Gastrocnemius medialis (tissue), 4 donors: ENCODE results near the gene CCDC154. TPM values are rescaled to one million over a fixed set of nuclear protein-coding genes. Genes with fewer than 3 reads are reported as not detected.

ENCODE experiments used
- ATAC-seq, 2 donors: fragments of 150-250 bp; one replicate each; pipeline ENCODE4 v1.9.1; 2016
- DNase-seq, 2 donors: peaks; one replicate each; pipeline ENCODE4 v3.0.0-alpha.2; 2019
- H3K27ac ChIP-seq, 4 donors: fragments of 200-600 bp; sonication (generic); 1 replicate in 1 of 4; 2 replicates in 3 of 4; pipeline ENCODE4 v1.5.1; 2016 to 2018; ENCODE audit warnings: mild to moderate bottlenecking in 2 of 4, moderate library complexity in 1 of 4
- H3K27me3 ChIP-seq, 3 donors: fragments of 200-600 bp; sonication (generic) in 2 of 3; 1 replicate in 1 of 3; 2 replicates in 2 of 3; pipeline versions ENCODE4 v1.5.1 to v1.6.0; 2016 to 2019; ENCODE audit warnings: mild to moderate bottlenecking in 1 of 3, moderate library complexity in 1 of 3
- H3K36me3 ChIP-seq, 2 donors: fragments of 200-600 bp; sonication (generic) in 1 of 2; one replicate each; pipeline ENCODE4 v1.5.1; 2017 to 2018
- H3K4me1 ChIP-seq, 2 donors: fragments of 200-600 bp; sonication (generic) in 1 of 2; one replicate each; pipeline ENCODE4 v1.5.1; 2016 to 2017; ENCODE audit warnings: mild to moderate bottlenecking in 2 of 2
- H3K4me3 ChIP-seq, 4 donors: fragments of 200-600 bp; sonication (generic) in 3 of 4; 1 replicate in 1 of 4; 2 replicates in 3 of 4; pipeline ENCODE4 v1.5.1; 2016 to 2019; ENCODE audit warnings: mild to moderate bottlenecking in 2 of 4
- H3K9me3 ChIP-seq, 3 donors: fragments of 200-600 bp; sonication (generic) in 2 of 3; 1 replicate in 1 of 3; 2 replicates in 2 of 3; pipeline ENCODE4 v1.5.1; 2016 to 2019
- CTCF ChIP-seq, 5 experiments: fragments of 450-650 bp in 3 of 5; fragments of 200-600 bp in 2 of 5; sonication (generic) in 2 of 5; IDR thresholded peaks in 4 of 5; conservative IDR thresholded peaks in 1 of 5; 1 replicate in 4 of 5; 2 replicates in 1 of 5; pipeline ENCODE4 v1.5.1; 2016 to 2019; ENCODE audit warnings: antibody characterized with exemption in 5 of 5, mild to moderate bottlenecking in 3 of 5, moderate library complexity in 3 of 5
- POLR2A ChIP-seq, 2 donors: fragments of 450-650 bp; IDR thresholded peaks; one replicate each; pipeline ENCODE4 v1.6.1; 2017; ENCODE audit warnings: antibody characterized with exemption in 2 of 2, mild to moderate bottlenecking in 2 of 2, moderate library complexity in 2 of 2
- in situ Hi-C, 4 donors: fragments of 200-750 bp; cut with MboI; loops; one replicate each; pipeline versions ENCODE4 v1.15.0 to v1.8.0; 2017; ENCODE audit warnings: low sequenced_read_pairs in 4 of 4
- intact Hi-C: fragments of 100-400 bp; cut with DNase I; formaldehyde crosslinking; loops from one replicate; pipeline ENCODE4 v1.15.1; 2023; ENCODE audit warnings: low total_unique reads
- total RNA-seq, 4 donors: library from RNA; depleted of rRNA; stranded (reverse); fragments of >200 nt; gene quantifications; one replicate each; pipeline versions ENCODE4 v1.1.0 to v1.2.3, GENCODE V29; 2016

The CCDC154 gene
- total RNA-seq, 4 donors from 2014 or later = 0.40 TPM; not detected in 3

- intact Hi-C loops (no loop called here), in situ Hi-C loops (no loop called here)
- no peak for ATAC-seq
- DNase-seq = no peak
- H3K27ac ChIP-seq = no peak overlapping the region
- H3K9me3 ChIP-seq = no peaks in the 10 kb centered on the region
- no peaks in the 10 kb centered on the region for H3K27me3 ChIP-seq
- no peaks in the 10 kb centered on the region for H3K4me1 ChIP-seq
- TF ChIP-seq POLR2A (IDR thresholded peaks at IDR 0.05) (no peak), CTCF (IDR thresholded peaks at IDR 0.05 in 4 of 5, conservative IDR thresholded peaks at IDR 0.05 in 1 of 5) (no peak)
- peaks cover 0 to 77% of the 10 kb centered on the region in 2 donors for H3K36me3 ChIP-seq
- no peak overlapping the region for H3K4me3 ChIP-seq
These were observed 12.6 kb upstream of the CCDC154 start for GRCh38 chr16:1456951-1457350.

- Histone ChIP-seq H3K4me3 (no peak overlapping the region), H3K4me1 (no peaks in the 10 kb centered on the region), H3K9me3 (no peaks in the 10 kb centered on the region), H3K27ac (no peak overlapping the region), H3K36me3 (peaks cover 0 to 79% of the 10 kb centered on the region in 2 donors), H3K27me3 (no peaks in the 10 kb centered on the region)
- in situ Hi-C loops (no loop called here), intact Hi-C loops (no loop called here)
- DNase-seq (no peak), ATAC-seq (no peak)
- TF ChIP-seq CTCF (IDR thresholded peaks at IDR 0.05 in 4 of 5, conservative IDR thresholded peaks at IDR 0.05 in 1 of 5) (no peak), POLR2A (IDR thresholded peaks at IDR 0.05) (no peak)
These were observed 11.1 kb upstream of the CCDC154 start for GRCh38 chr16:1455190-1456171.

- intact Hi-C loops (no loop called here), in situ Hi-C loops (no loop called here)
- H3K4me3 ChIP-seq = no peak overlapping the region
- peaks cover 0 to 82% of the 10 kb centered on the region in 2 donors for H3K36me3 ChIP-seq
- TF ChIP-seq CTCF (IDR thresholded peaks at IDR 0.05 in 4 of 5, conservative IDR thresholded peaks at IDR 0.05 in 1 of 5) (no peak), POLR2A (IDR thresholded peaks at IDR 0.05) (no peak)
- no peak overlapping the region for H3K27ac ChIP-seq
- no peaks in the 10 kb centered on the region for H3K4me1 ChIP-seq
- DNase-seq = no peak
- H3K27me3 ChIP-seq = no peaks in the 10 kb centered on the region
- no peaks in the 10 kb centered on the region for H3K9me3 ChIP-seq
- no peak for ATAC-seq
These were observed 10.2 kb upstream of the CCDC154 start for GRCh38 chr16:1454561-1454960.

- in situ Hi-C loops = no loop called here
- no peak overlapping the region for H3K27ac ChIP-seq
- no peaks in the 10 kb centered on the region for H3K9me3 ChIP-seq
- ATAC-seq = no peak
- TF ChIP-seq CTCF (IDR thresholded peaks at IDR 0.05 in 4 of 5, conservative IDR thresholded peaks at IDR 0.05 in 1 of 5) = no peak
- TF ChIP-seq POLR2A (IDR thresholded peaks at IDR 0.05) = no peak
- intact Hi-C loops = no loop called here
- peaks cover 0 to 86% of the 10 kb centered on the region in 2 donors for H3K36me3 ChIP-seq
- H3K27me3 ChIP-seq = no peaks in the 10 kb centered on the region
- no peak overlapping the region for H3K4me3 ChIP-seq
- no peaks in the 10 kb centered on the region for H3K4me1 ChIP-seq
- no peak for DNase-seq
These were observed 9.0 kb upstream of the CCDC154 start for GRCh38 chr16:1453316-1453715.
